Breast epithelium (tissue), 4 donors: ENCODE measurements around the gene TMEM204. TPM values are rescaled to one million over a fixed set of nuclear protein-coding genes. Genes with fewer than 3 reads are reported as not detected.
A peak's percentile ranks its signal among the peaks of the same experiment; 100 is the strongest.

Experiments
- DNase-seq, 2 donors: peaks; one replicate each; pipeline ENCODE4 v3.0.0-alpha.2; 2019; ENCODE audit warnings: low spot score in 2 of 2
- H3K27ac ChIP-seq, 2 donors: fragments of 200-600 bp; sonication (generic) in 1 of 2; one replicate each; pipeline ENCODE4 v1.5.1; 2016 to 2019; ENCODE audit warnings: mild to moderate bottlenecking in 1 of 2
- H3K27me3 ChIP-seq, 2 donors: fragments of 200-600 bp; sonication (generic) in 1 of 2; one replicate each; pipeline versions ENCODE4 v1.5.1 to v1.6.0; 2017 to 2019; ENCODE audit warnings: control low read depth in 1 of 2, mild to moderate bottlenecking in 1 of 2
- H3K36me3 ChIP-seq: fragments of 200-600 bp; one replicate; pipeline ENCODE4 v1.5.1; 2019
- H3K4me1 ChIP-seq, 2 donors: fragments of 200-600 bp; sonication (generic); one replicate each; pipeline ENCODE4 v1.5.1; 2016 to 2019; ENCODE audit warnings: control low read depth in 1 of 2
- H3K4me3 ChIP-seq, 3 donors: fragments of 200-600 bp; sonication (generic); 1 replicate in 2 of 3; 2 replicates in 1 of 3; pipeline ENCODE4 v1.5.1; 2016 to 2019; ENCODE audit warnings: mild to moderate bottlenecking in 3 of 3, moderate library complexity in 2 of 3
- H3K9me3 ChIP-seq, 2 donors: fragments of 200-600 bp; sonication (generic) in 1 of 2; one replicate each; pipeline ENCODE4 v1.5.1; 2016 to 2019; ENCODE audit warnings: control low read depth in 1 of 2
- CTCF ChIP-seq, 3 donors: fragments of 450-650 bp; IDR thresholded peaks; one replicate each; pipeline ENCODE4 v1.5.1; 2016 to 2017; ENCODE audit warnings: antibody characterized with exemption in 3 of 3, mild to moderate bottlenecking in 3 of 3, moderate library complexity in 3 of 3
- POLR2A ChIP-seq: fragments of 450-650 bp; IDR thresholded peaks from one replicate; pipeline ENCODE4 v1.6.1; 2016; ENCODE audit warnings: antibody characterized with exemption, mild to moderate bottlenecking, moderate library complexity
- POLR2AphosphoS5 ChIP-seq, 3 donors: sonication (generic); formaldehyde crosslinking; IDR thresholded peaks; one replicate each; pipeline ENCODE4 v1.6.1; 2017; ENCODE audit warnings: antibody characterized with exemption in 3 of 3
- intact Hi-C: fragments of 100-400 bp; cut with DNase I; formaldehyde crosslinking; loops from one replicate; pipeline ENCODE4 v1.15.1; 2023; ENCODE audit warnings: low total_unique reads
- total RNA-seq, 3 donors: library from RNA; depleted of rRNA; stranded (reverse); fragments of >200 nt; gene quantifications; one replicate each; pipeline ENCODE4 v1.1.0, GENCODE V29; 2016

Gene TMEM204
- total RNA-seq, 3 donors from 2014 or later, result 27.8 to 37.0 (median 34.1) TPM

GRCh38 chr16:1535391-1536291 lies 2.2 kb downstream of the TMEM204 start:
- no peaks in the 10 kb centered on the region for H3K9me3 ChIP-seq
- TF ChIP-seq CTCF (IDR thresholded peaks at IDR 0.05), result no peak
- no peak for TF ChIP-seq POLR2AphosphoS5 (IDR thresholded peaks at IDR 0.05)
- TF ChIP-seq POLR2A, result no peak
- peak overlapping the region in 1 of 2 donors; percentile 97 for H3K27ac ChIP-seq
- intact Hi-C loops, result loop anchor here (10.0 kb wide), 1 partner anchor 121 kb away; the partner anchor contains the start of gene UNKL
- H3K36me3 ChIP-seq, result no peaks in the 10 kb centered on the region
- no peaks in the 10 kb centered on the region for H3K27me3 ChIP-seq
- H3K4me1 ChIP-seq, result peaks cover 17 to 22% of the 10 kb centered on the region in 2 donors
- DNase-seq, result no peak
- H3K4me3 ChIP-seq, result peak overlapping the region; percentile 68 to 91 (median 72)

GRCh38 chr16:1536601-1537000 lies 3.1 kb downstream of the TMEM204 start:
- Histone ChIP-seq H3K4me1 (peaks cover 12 to 14% of the 10 kb centered on the region in 2 donors), H3K36me3 (no peaks in the 10 kb centered on the region), H3K9me3 (no peaks in the 10 kb centered on the region), H3K27me3 (no peaks in the 10 kb centered on the region), H3K4me3 (peak overlapping the region; percentile 68 to 91 (median 72)), H3K27ac (peak overlapping the region in 1 of 2 donors; percentile 7)
- DNase-seq, result no peak
- no peak for TF ChIP-seq CTCF (IDR thresholded peaks at IDR 0.05)
- no peak for TF ChIP-seq POLR2AphosphoS5 (IDR thresholded peaks at IDR 0.05)
- TF ChIP-seq POLR2A, result no peak
- intact Hi-C loops, result loop anchor here (10.0 kb wide), 1 partner anchor 122 kb away; the partner anchor contains the start of gene UNKL

- no peak for TF ChIP-seq POLR2A
- no peak for TF ChIP-seq CTCF (IDR thresholded peaks at IDR 0.05)
- no peak for TF ChIP-seq POLR2AphosphoS5 (IDR thresholded peaks at IDR 0.05)
- no peak for DNase-seq
- peaks cover 9% of the 10 kb centered on the region in 2 donors for H3K4me1 ChIP-seq
- no peaks in the 10 kb centered on the region for H3K27me3 ChIP-seq
- no peaks in the 10 kb centered on the region for H3K9me3 ChIP-seq
- peak overlapping the region in 1 of 2 donors; percentile 9 for H3K27ac ChIP-seq
- H3K36me3 ChIP-seq, result no peaks in the 10 kb centered on the region
- peak overlapping the region; percentile 68 to 91 (median 72) for H3K4me3 ChIP-seq
- intact Hi-C loops, result loop anchor here (10.0 kb wide), 1 partner anchor 122 kb away; the partner anchor contains the start of gene UNKL
These were observed 3.7 kb downstream of the TMEM204 start for GRCh38 chr16:1537138-1537577.

- DNase-seq, result no peak
- H3K4me1 ChIP-seq, result peaks cover 3 to 6% of the 10 kb centered on the region in 2 donors
- H3K27ac ChIP-seq, result peak overlapping the region in 1 of 2 donors; percentile 9
- H3K4me3 ChIP-seq, result peak overlapping the region in 2 of 3 donors; percentile 72 to 91
- H3K27me3 ChIP-seq, result no peaks in the 10 kb centered on the region
- H3K9me3 ChIP-seq, result no peaks in the 10 kb centered on the region
- H3K36me3 ChIP-seq, result no peaks in the 10 kb centered on the region
- TF ChIP-seq CTCF (IDR thresholded peaks at IDR 0.05) (no peak), POLR2AphosphoS5 (IDR thresholded peaks at IDR 0.05) (no peak), POLR2A (no peak)
- intact Hi-C loops, result loop anchor here (10.0 kb wide), 1 partner anchor 123 kb away; the partner anchor contains the start of gene UNKL
These were observed 4.4 kb downstream of the TMEM204 start for GRCh38 chr16:1537763-1538289.
